H9 (cell line): Measurements from ENCODE around the gene GTF2F2. TPM values are rescaled to one million over a fixed set of nuclear protein-coding genes. Genes with fewer than 3 reads are reported as not detected.

Source experiments
- DNase-seq: peaks from one replicate; pipeline ENCODE4 v3.0.0-alpha.2; 2017
- H2AFZ ChIP-seq: one replicate; pipeline ENCODE4 v1.6.1; 2013; ENCODE audit warnings: mild to moderate bottlenecking, low read length, control low read depth, moderate library complexity
- H2AK5ac ChIP-seq: 2 replicates; pipeline ENCODE4 v1.6.1; 2013; ENCODE audit warnings: low read length, control low read depth, mixed read lengths; ENCODE audit not compliant: insufficient read length
- H2BK120ac ChIP-seq: one replicate; pipeline ENCODE4 v1.6.1; 2013; ENCODE audit warnings: low read depth, mild to moderate bottlenecking, low read length, control low read depth, inconsistent platforms; ENCODE audit not compliant: poor library complexity, severe bottlenecking
- H2BK12ac ChIP-seq: 2 replicates; pipeline ENCODE4 v1.6.1; 2013; ENCODE audit warnings: low read length, control low read depth, mixed read lengths, low read depth; ENCODE audit not compliant: insufficient read length
- H2BK15ac ChIP-seq: 2 replicates; pipeline ENCODE4 v1.6.1; 2013; ENCODE audit warnings: low read depth, low read length, control low read depth
- H2BK20ac ChIP-seq: one replicate; pipeline ENCODE4 v1.6.1; 2013; ENCODE audit warnings: low read depth, mild to moderate bottlenecking, low read length, control low read depth, inconsistent platforms; ENCODE audit not compliant: poor library complexity, severe bottlenecking
- H2BK5ac ChIP-seq: 2 replicates; pipeline ENCODE4 v1.6.1; 2013; ENCODE audit warnings: low read length, control low read depth, mixed read lengths; ENCODE audit not compliant: insufficient read length
- H3K14ac ChIP-seq: 2 replicates; pipeline ENCODE4 v1.6.1; 2013; ENCODE audit warnings: low read length, control low read depth; ENCODE audit not compliant: insufficient read depth
- H3K18ac ChIP-seq: 2 replicates; pipeline ENCODE4 v1.6.1; 2013; ENCODE audit warnings: low read depth, mild to moderate bottlenecking, mixed read lengths, low read length, control low read depth; ENCODE audit not compliant: insufficient read length
- H3K23ac ChIP-seq: 2 replicates; pipeline ENCODE4 v1.6.1; 2013; ENCODE audit warnings: low read length, control low read depth, mixed read lengths, low read depth; ENCODE audit not compliant: insufficient read length
- H3K23me2 ChIP-seq: 2 replicates; pipeline ENCODE4 v1.6.1; 2013; ENCODE audit warnings: low read depth, mild to moderate bottlenecking, mixed read lengths, low read length, control low read depth; ENCODE audit not compliant: insufficient read length, poor library complexity, severe bottlenecking
- H3K27ac ChIP-seq: 2 replicates; pipeline ENCODE4 v1.5.1; 2013; ENCODE audit warnings: low read length, control low read depth, mixed read lengths, low read depth; ENCODE audit not compliant: insufficient read length
- H3K27me3 ChIP-seq: 2 replicates; pipeline ENCODE4 v1.6.1; 2013; ENCODE audit warnings: low read length, control low read depth, inconsistent platforms; ENCODE audit not compliant: insufficient read depth
- H3K4ac ChIP-seq: 2 replicates; pipeline ENCODE4 v1.6.1; 2013; ENCODE audit warnings: low read depth, mild to moderate bottlenecking, control low read depth, inconsistent platforms, low read length, moderate library complexity
- H3K4me1 ChIP-seq: 2 replicates; pipeline ENCODE4 v1.6.1; 2013; ENCODE audit warnings: low read length, control low read depth, inconsistent platforms; ENCODE audit not compliant: insufficient read depth
- H3K4me2 ChIP-seq: 2 replicates; pipeline ENCODE4 v1.6.1; 2013; ENCODE audit warnings: low read length, control low read depth, mixed read lengths; ENCODE audit not compliant: insufficient read length, insufficient read depth
- H3K56ac ChIP-seq: 2 replicates; pipeline ENCODE4 v1.6.1; 2013; ENCODE audit warnings: low read depth, mild to moderate bottlenecking, mixed read lengths, low read length, control low read depth; ENCODE audit not compliant: insufficient read length
- H3K79me1 ChIP-seq: 2 replicates; pipeline ENCODE4 v1.6.1; 2013; ENCODE audit warnings: low read depth, mild to moderate bottlenecking, moderate library complexity, low read length, control low read depth, inconsistent platforms; ENCODE audit not compliant: insufficient read depth, poor library complexity, severe bottlenecking
- H3K79me2 ChIP-seq: 2 replicates; pipeline ENCODE4 v1.6.1; 2013; ENCODE audit warnings: low read length, control low read depth, inconsistent platforms; ENCODE audit not compliant: insufficient read depth
- H3K9ac ChIP-seq: 2 replicates; pipeline ENCODE4 v1.6.1; 2013; ENCODE audit warnings: low read length, control low read depth, mixed read lengths; ENCODE audit not compliant: insufficient read length; ENCODE audit errors: extremely low read depth
- H3K9me3 ChIP-seq: one replicate; pipeline ENCODE4 v1.6.1; 2013; ENCODE audit warnings: low read depth, low read length, inconsistent platforms; ENCODE audit not compliant: control insufficient read depth
- H3T11ph ChIP-seq: one replicate; pipeline ENCODE4 v1.6.1; 2013; ENCODE audit warnings: mild to moderate bottlenecking, low read length, control low read depth, inconsistent platforms
- H4K20me1 ChIP-seq: one replicate; pipeline ENCODE4 v1.6.1; 2013; ENCODE audit not compliant: control insufficient read depth, insufficient read length, insufficient read depth
- H4K5ac ChIP-seq: 2 replicates; pipeline ENCODE4 v1.6.1; 2013; ENCODE audit warnings: low read depth, mild to moderate bottlenecking, mixed read lengths, low read length, control low read depth; ENCODE audit not compliant: insufficient read length
- H4K8ac ChIP-seq: replicated peaks from 2 replicates; pipeline ENCODE4 v1.6.1; 2013; ENCODE audit warnings: low read length, control low read depth, mixed read lengths, low read depth; ENCODE audit not compliant: insufficient read length
- H4K91ac ChIP-seq: 2 replicates; pipeline ENCODE4 v1.6.1; 2013; ENCODE audit warnings: low read depth, mild to moderate bottlenecking, moderate library complexity, mixed read lengths, low read length, control low read depth; ENCODE audit not compliant: insufficient read length
- H3K27ac Mint-ChIP-seq, 3 experiments: 2 replicates in 2 of 3; 3 replicates in 1 of 3; pipeline ENCODE4 v1.8.0; 2020 to 2021; ENCODE audit warnings: mixed read lengths in 3 of 3, mild to moderate bottlenecking in 1 of 3, moderate library complexity in 1 of 3
- H3K27me3 Mint-ChIP-seq: 2 replicates; pipeline ENCODE4 v1.8.0; 2021; ENCODE audit warnings: low read depth, mild to moderate bottlenecking, moderate library complexity, mixed read lengths
- H3K36me3 Mint-ChIP-seq, 3 experiments: 2 replicates in 2 of 3; 3 replicates in 1 of 3; pipeline ENCODE4 v1.8.0; 2020 to 2021; ENCODE audit warnings: low read depth in 3 of 3, mixed read lengths in 3 of 3; ENCODE audit not compliant: insufficient read depth in 1 of 3
- H3K4me1 Mint-ChIP-seq, 2 experiments: 2 replicates each; pipeline ENCODE4 v1.8.0; 2020; ENCODE audit warnings: mixed read lengths in 2 of 2
- H3K4me3 Mint-ChIP-seq, 2 experiments: 2 replicates in 1 of 2; 3 replicates in 1 of 2; pipeline ENCODE4 v1.8.0; 2020 to 2021; ENCODE audit warnings: mild to moderate bottlenecking in 2 of 2, mixed read lengths in 2 of 2, moderate library complexity in 1 of 2
- H3K9me3 Mint-ChIP-seq, 2 experiments: 2 replicates in 1 of 2; 3 replicates in 1 of 2; pipeline ENCODE4 v1.8.0; 2020; ENCODE audit warnings: mild to moderate bottlenecking in 2 of 2, mixed read lengths in 2 of 2, moderate library complexity in 1 of 2
- CTCF ChIP-seq: fragments of 200-600 bp; sonication (generic); conservative IDR thresholded peaks from 3 replicates; pipeline ENCODE4 v1.8.0; 2021; ENCODE audit warnings: antibody characterized with exemption, mild to moderate bottlenecking
- WGBS: extraction: QIAGEN DNeasy Blood & Tissue Kit; methylation state at CpG from one replicate; pipeline ENCODE4 v1.1.7; 2013; ENCODE audit warnings: missing lambda C conversion rate, low lambda C conversion rate, mixed read lengths; ENCODE audit not compliant: insufficient read length; ENCODE audit errors: extremely low coverage; 5-methylcytosine and 5-hydroxymethylcytosine counted together
- total RNA-seq: library from RNA; stranded (reverse); gene quantifications from 2 replicates; pipeline ENCODE4 v1.2.1, GENCODE V29; 2021

The GTF2F2 gene
- total RNA-seq, 1 experiment from 2014 or later, result 29.6 TPM

GRCh38 chr13:45078003-45078402 lies 42.3 kb upstream of the GTF2F2 start:
- TF ChIP-seq CTCF, result no peak
- Histone ChIP-seq H2AK5ac (no peak overlapping the region), H4K20me1 (no peaks in the 10 kb centered on the region), H3K9ac (no peak overlapping the region), H3K56ac (no peak overlapping the region), H3K14ac (no peak overlapping the region), H3K27me3 (no peaks in the 10 kb centered on the region), H3K9me3 (no peaks in the 10 kb centered on the region), H4K91ac (no peak overlapping the region), H3T11ph (no peak overlapping the region), H2BK12ac (no peak overlapping the region), H3K79me2 (no peaks in the 10 kb centered on the region), H2BK20ac (no peak overlapping the region), H4K5ac (no peak overlapping the region), H2BK5ac (no peak overlapping the region), H2BK120ac (no peak overlapping the region), H3K4me2 (no peak overlapping the region), H2AFZ (no peak overlapping the region), H2BK15ac (no peak overlapping the region), H3K4me1 (no peaks in the 10 kb centered on the region), H3K18ac (no peak overlapping the region), H3K23me2 (no peaks in the 10 kb centered on the region), H3K27ac (no peak overlapping the region), H3K79me1 (no peaks in the 10 kb centered on the region), H3K4ac (no peak overlapping the region), H4K8ac (no peak overlapping the region), H3K23ac (no peak overlapping the region)
- H3K9me3 Mint-ChIP-seq, result no peaks in the 10 kb centered on the region
- H3K36me3 Mint-ChIP-seq, result no peaks in the 10 kb centered on the region
- DNase-seq, result no peak
- H3K27ac Mint-ChIP-seq, result no peak overlapping the region
- H3K4me1 Mint-ChIP-seq, result peaks cover 8 to 11% of the 10 kb centered on the region in 2 experiments
- peaks cover 5% of the 10 kb centered on the region for H3K27me3 Mint-ChIP-seq
- no CpG with 5 or more reads among the region's 1 CpG for WGBS
- no peak overlapping the region for H3K4me3 Mint-ChIP-seq
